Gastrocnemius medialis (tissue), 4 donors: Measurements from ENCODE around the gene ST6GALNAC2.

Source experiments
- POLR2A ChIP-seq, 2 donors: fragments of 450-650 bp; IDR thresholded peaks; one replicate each; pipeline ENCODE4 v1.6.1; 2017; ENCODE audit warnings: antibody characterized with exemption in 2 of 2, mild to moderate bottlenecking in 2 of 2, moderate library complexity in 2 of 2
- TF ChIP-seq, protein P1 (sequence below), 5 experiments: fragments of 450-650 bp in 3 of 5; fragments of 200-600 bp in 2 of 5; sonication (generic) in 2 of 5; IDR thresholded peaks in 4 of 5; conservative IDR thresholded peaks in 1 of 5; 1 replicate in 4 of 5; 2 replicates in 1 of 5; pipeline ENCODE4 v1.5.1; 2016 to 2019; ENCODE audit warnings: antibody characterized with exemption in 5 of 5, mild to moderate bottlenecking in 3 of 5, moderate library complexity in 3 of 5

DNA sequence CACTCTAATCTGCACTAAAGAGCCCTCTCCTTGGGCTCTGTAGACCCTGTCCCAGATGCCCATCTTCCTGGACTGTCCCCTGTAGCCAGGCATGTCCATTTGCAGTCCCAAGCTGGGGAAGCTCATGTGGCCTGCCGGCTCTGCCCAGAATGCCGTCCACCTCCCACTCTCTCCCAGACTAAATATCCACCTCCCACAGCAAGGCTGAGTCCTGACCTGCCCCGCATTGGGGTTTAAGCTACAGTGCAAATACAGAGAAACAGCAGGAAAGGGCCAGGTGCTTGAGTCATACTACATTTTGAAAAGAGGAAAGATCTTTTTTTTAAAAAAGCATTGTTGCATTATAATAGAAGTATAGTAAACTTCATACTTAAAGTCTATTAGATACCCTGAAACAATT lies 3.0 kb downstream of the ST6GALNAC2 start:
- TF ChIP-seq POLR2A (IDR thresholded peaks at IDR 0.05): no peak
- TF ChIP-seq, protein P1, sequence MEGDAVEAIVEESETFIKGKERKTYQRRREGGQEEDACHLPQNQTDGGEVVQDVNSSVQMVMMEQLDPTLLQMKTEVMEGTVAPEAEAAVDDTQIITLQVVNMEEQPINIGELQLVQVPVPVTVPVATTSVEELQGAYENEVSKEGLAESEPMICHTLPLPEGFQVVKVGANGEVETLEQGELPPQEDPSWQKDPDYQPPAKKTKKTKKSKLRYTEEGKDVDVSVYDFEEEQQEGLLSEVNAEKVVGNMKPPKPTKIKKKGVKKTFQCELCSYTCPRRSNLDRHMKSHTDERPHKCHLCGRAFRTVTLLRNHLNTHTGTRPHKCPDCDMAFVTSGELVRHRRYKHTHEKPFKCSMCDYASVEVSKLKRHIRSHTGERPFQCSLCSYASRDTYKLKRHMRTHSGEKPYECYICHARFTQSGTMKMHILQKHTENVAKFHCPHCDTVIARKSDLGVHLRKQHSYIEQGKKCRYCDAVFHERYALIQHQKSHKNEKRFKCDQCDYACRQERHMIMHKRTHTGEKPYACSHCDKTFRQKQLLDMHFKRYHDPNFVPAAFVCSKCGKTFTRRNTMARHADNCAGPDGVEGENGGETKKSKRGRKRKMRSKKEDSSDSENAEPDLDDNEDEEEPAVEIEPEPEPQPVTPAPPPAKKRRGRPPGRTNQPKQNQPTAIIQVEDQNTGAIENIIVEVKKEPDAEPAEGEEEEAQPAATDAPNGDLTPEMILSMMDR (IDR thresholded peaks at IDR 0.05 in 4 of 5, conservative IDR thresholded peaks at IDR 0.05 in 1 of 5): no peak
